Sigmoid colon (tissue), 4 donors: Measurements from ENCODE around the gene SYNDIG1L.

ENCODE experiments used
- EP300 ChIP-seq, 4 donors: sonication (generic); formaldehyde crosslinking; IDR thresholded peaks; one replicate each; pipeline ENCODE4 v1.6.1; 2017; ENCODE audit warnings: antibody characterized with exemption in 4 of 4
- POLR2A ChIP-seq, 2 donors: fragments of 450-650 bp; IDR thresholded peaks; one replicate each; pipeline ENCODE4 v1.6.1; 2016; ENCODE audit warnings: antibody characterized with exemption in 2 of 2, mild to moderate bottlenecking in 2 of 2, moderate library complexity in 2 of 2
- TF ChIP-seq, protein P1 (sequence below), 4 experiments: fragments of 450-650 bp in 3 of 4; fragments of 200-600 bp in 1 of 4; IDR thresholded peaks; one replicate each; pipeline ENCODE4 v1.5.1; 2016 to 2019; ENCODE audit warnings: antibody characterized with exemption in 4 of 4, mild to moderate bottlenecking in 3 of 4, moderate library complexity in 2 of 4

DNA sequence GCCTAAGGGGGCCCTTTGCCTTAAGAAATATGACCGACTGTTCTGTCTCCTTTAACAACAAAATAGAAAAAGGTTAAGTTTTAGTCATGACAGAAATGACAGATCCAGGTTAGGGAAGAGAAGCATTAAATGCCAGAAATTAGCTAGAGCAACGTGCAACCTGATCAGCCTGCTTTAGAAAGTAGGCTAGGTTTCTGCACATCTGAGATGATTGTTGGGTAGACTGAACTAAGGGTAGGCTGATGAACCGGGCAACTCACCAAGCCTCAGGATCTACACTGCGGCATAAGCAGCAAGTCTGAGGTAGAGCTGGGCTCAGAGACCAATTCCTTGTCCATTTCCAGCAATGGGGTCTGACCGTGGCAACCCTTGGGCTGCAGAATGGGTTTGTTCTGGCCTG, 37.7 kb upstream of the SYNDIG1L start:
- TF ChIP-seq, protein P1, sequence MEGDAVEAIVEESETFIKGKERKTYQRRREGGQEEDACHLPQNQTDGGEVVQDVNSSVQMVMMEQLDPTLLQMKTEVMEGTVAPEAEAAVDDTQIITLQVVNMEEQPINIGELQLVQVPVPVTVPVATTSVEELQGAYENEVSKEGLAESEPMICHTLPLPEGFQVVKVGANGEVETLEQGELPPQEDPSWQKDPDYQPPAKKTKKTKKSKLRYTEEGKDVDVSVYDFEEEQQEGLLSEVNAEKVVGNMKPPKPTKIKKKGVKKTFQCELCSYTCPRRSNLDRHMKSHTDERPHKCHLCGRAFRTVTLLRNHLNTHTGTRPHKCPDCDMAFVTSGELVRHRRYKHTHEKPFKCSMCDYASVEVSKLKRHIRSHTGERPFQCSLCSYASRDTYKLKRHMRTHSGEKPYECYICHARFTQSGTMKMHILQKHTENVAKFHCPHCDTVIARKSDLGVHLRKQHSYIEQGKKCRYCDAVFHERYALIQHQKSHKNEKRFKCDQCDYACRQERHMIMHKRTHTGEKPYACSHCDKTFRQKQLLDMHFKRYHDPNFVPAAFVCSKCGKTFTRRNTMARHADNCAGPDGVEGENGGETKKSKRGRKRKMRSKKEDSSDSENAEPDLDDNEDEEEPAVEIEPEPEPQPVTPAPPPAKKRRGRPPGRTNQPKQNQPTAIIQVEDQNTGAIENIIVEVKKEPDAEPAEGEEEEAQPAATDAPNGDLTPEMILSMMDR (IDR thresholded peaks at IDR 0.05) = no peak
- no peak for TF ChIP-seq POLR2A (IDR thresholded peaks at IDR 0.05)
- TF ChIP-seq EP300 (IDR thresholded peaks at IDR 0.05) = no peak
